Endodermal cell (in vitro differentiated cells): ENCODE results near the gene RNF224. TPM values are rescaled to one million over a fixed set of nuclear protein-coding genes. Genes with fewer than 3 reads are reported as not detected.

Experiments
- DNase-seq: peaks from one replicate; pipeline ENCODE4 v3.0.0-alpha.2; 2017
- H3K27ac ChIP-seq: 2 replicates; pipeline ENCODE4 v1.5.1; 2013; ENCODE audit warnings: mild to moderate bottlenecking, low read depth, low read length, moderate library complexity
- H3K27me3 ChIP-seq: 2 replicates; pipeline ENCODE4 v1.6.1; 2013; ENCODE audit warnings: mild to moderate bottlenecking, low read length, moderate library complexity; ENCODE audit not compliant: insufficient read depth, control insufficient read depth, poor library complexity, severe bottlenecking
- H3K36me3 ChIP-seq: 2 replicates; pipeline ENCODE4 v1.7.0; 2013; ENCODE audit warnings: mild to moderate bottlenecking, low read length, moderate library complexity; ENCODE audit not compliant: control insufficient read depth, insufficient read depth
- H3K4me1 ChIP-seq: one replicate; pipeline ENCODE4 v1.7.0; 2013; ENCODE audit warnings: low read length; ENCODE audit not compliant: control insufficient read depth, insufficient read depth
- H3K4me3 ChIP-seq: 2 replicates; pipeline ENCODE4 v1.5.1; 2013; ENCODE audit warnings: mild to moderate bottlenecking, low read length, moderate library complexity
- H3K9ac ChIP-seq: 2 replicates; pipeline ENCODE4 v1.6.1; 2013; ENCODE audit warnings: mild to moderate bottlenecking, low read length, moderate library complexity; ENCODE audit not compliant: poor library complexity, severe bottlenecking; ENCODE audit errors: extremely low read depth
- H3K9me3 ChIP-seq: 2 replicates; pipeline ENCODE4 v1.6.1; 2013; ENCODE audit warnings: mild to moderate bottlenecking, low read length, moderate library complexity; ENCODE audit not compliant: control insufficient read depth
- H3K27ac Mint-ChIP-seq: 2 replicates; pipeline ENCODE4 v1.8.0; 2020; ENCODE audit warnings: mixed read lengths
- H3K27me3 Mint-ChIP-seq: 2 replicates; pipeline ENCODE4 v1.8.0; 2021; ENCODE audit warnings: mild to moderate bottlenecking, mixed read lengths; ENCODE audit not compliant: insufficient read depth
- H3K36me3 Mint-ChIP-seq: 2 replicates; pipeline ENCODE4 v1.8.0; 2020; ENCODE audit warnings: low read depth, mixed read lengths
- H3K4me1 Mint-ChIP-seq: 2 replicates; pipeline ENCODE4 v1.8.0; 2020; ENCODE audit warnings: mixed read lengths
- H3K4me3 Mint-ChIP-seq: 2 replicates; pipeline ENCODE4 v1.8.0; 2020; ENCODE audit warnings: mild to moderate bottlenecking, moderate library complexity, mixed read lengths
- H3K9me3 Mint-ChIP-seq: 2 replicates; pipeline ENCODE4 v1.8.0; 2020; ENCODE audit warnings: mild to moderate bottlenecking, mixed read lengths
- CTCF ChIP-seq: fragments of 200-600 bp; sonication (generic); conservative IDR thresholded peaks from 2 replicates; pipeline ENCODE4 v1.5.0; 2021; ENCODE audit warnings: antibody characterized with exemption, mild to moderate bottlenecking
- WGBS, 2 experiments: methylation state at CpG; one replicate each; pipeline versions ENCODE4 v1.1.5 to v1.1.7; 2013; ENCODE audit warnings: missing lambda C conversion rate in 2 of 2, mixed read lengths in 1 of 2; ENCODE audit not compliant: insufficient coverage in 1 of 2, insufficient read length in 1 of 2; 5-methylcytosine and 5-hydroxymethylcytosine counted together
- total RNA-seq, 2 donors: library from RNA; stranded (reverse); fragmentation: NEBNext Ultra II Directional in 1 of 2; extraction: Animal tissue kit (Norgen Biotek cat#: 25700) in 1 of 2; gene quantifications; 2 replicates in 1 of 2; 3 replicates in 1 of 2; pipeline ENCODE4 v1.2.1, GENCODE V29; 2021

RNF224 gene
- total RNA-seq, 2 donors from 2014 or later: 0.24 to 0.38 TPM

- no peaks in the 10 kb centered on the region for H3K27me3 Mint-ChIP-seq
- no peak for TF ChIP-seq CTCF
- no peaks in the 10 kb centered on the region for H3K9me3 Mint-ChIP-seq
- peak overlapping the region; percentile 48 for H3K27ac Mint-ChIP-seq
- DNase-seq: no peak
- peak overlapping the region; percentile 19 for H3K4me3 Mint-ChIP-seq
- WGBS, 2 experiments: 93 to 97% methylated on average over 8 to 10 of the region's 10 CpGs
- Histone ChIP-seq H3K36me3 (peaks cover 1% of the 10 kb centered on the region), H3K9me3 (no peaks in the 10 kb centered on the region), H3K4me1 (peaks cover 23% of the 10 kb centered on the region), H3K4me3 (no peak overlapping the region), H3K27me3 (no peaks in the 10 kb centered on the region), H3K27ac (no peak overlapping the region), H3K9ac (no peak overlapping the region)
- peaks cover 7% of the 10 kb centered on the region for H3K36me3 Mint-ChIP-seq
- H3K4me1 Mint-ChIP-seq: peaks cover 15% of the 10 kb centered on the region
Measured at GRCh38 chr9:137219757-137220316, 7.5 kb upstream of the RNF224 start.

- Mint-ChIP-seq H3K4me3 (peak overlapping the region; percentile 30), H3K27ac (peak overlapping the region; percentile 48), H3K27me3 (no peaks in the 10 kb centered on the region), H3K4me1 (peaks cover 15% of the 10 kb centered on the region), H3K36me3 (peaks cover 6% of the 10 kb centered on the region), H3K9me3 (no peaks in the 10 kb centered on the region)
- 95% methylated on average over 42 to 52 of the region's 52 CpGs for WGBS, 2 experiments
- no peaks in the 10 kb centered on the region for H3K9me3 ChIP-seq
- no peak overlapping the region for H3K4me3 ChIP-seq
- no peak overlapping the region for H3K27ac ChIP-seq
- no peaks in the 10 kb centered on the region for H3K36me3 ChIP-seq
- DNase-seq: no peak
- no peaks in the 10 kb centered on the region for H3K27me3 ChIP-seq
- H3K9ac ChIP-seq: no peak overlapping the region
- H3K4me1 ChIP-seq: peaks cover 23% of the 10 kb centered on the region
- no peak for TF ChIP-seq CTCF
Measured at GRCh38 chr9:137220317-137221094, 6.8 kb upstream of the RNF224 start.

GRCh38 chr9:137221095-137221505 lies 6.2 kb upstream of the RNF224 start:
- Mint-ChIP-seq H3K27me3 (no peaks in the 10 kb centered on the region), H3K36me3 (peaks cover 3% of the 10 kb centered on the region), H3K9me3 (no peaks in the 10 kb centered on the region), H3K4me1 (peaks cover 15% of the 10 kb centered on the region), H3K27ac (peak overlapping the region; percentile 26), H3K4me3 (peak overlapping the region; percentile 43)
- H3K9me3 ChIP-seq: no peaks in the 10 kb centered on the region
- no peak for DNase-seq
- no peaks in the 10 kb centered on the region for H3K36me3 ChIP-seq
- H3K9ac ChIP-seq: no peak overlapping the region
- 93 to 100% methylated on average over 1 to 11 of the region's 14 CpGs for WGBS, 2 experiments
- no peak overlapping the region for H3K4me3 ChIP-seq
- peaks cover 23% of the 10 kb centered on the region for H3K4me1 ChIP-seq
- TF ChIP-seq CTCF: no peak
- H3K27ac ChIP-seq: no peak overlapping the region
- H3K27me3 ChIP-seq: no peaks in the 10 kb centered on the region
